GM21526 (cell line): ENCODE measurements around the gene CST6.
"Not testable (repeated sequence)": the region's sequence is repeated elsewhere in the genome, so short reads cannot be mapped to it uniquely, and the experiment has no call there.

ENCODE experiments used
- ATAC-seq: cut with Tn5 transposase; IDR thresholded peaks from one replicate; pipeline ENCODE4 v1.9.1; 2021; ENCODE audit warnings: moderate library complexity; ENCODE audit not compliant: unreplicated experiment, low FRiP score

CST6 gene

DNA sequence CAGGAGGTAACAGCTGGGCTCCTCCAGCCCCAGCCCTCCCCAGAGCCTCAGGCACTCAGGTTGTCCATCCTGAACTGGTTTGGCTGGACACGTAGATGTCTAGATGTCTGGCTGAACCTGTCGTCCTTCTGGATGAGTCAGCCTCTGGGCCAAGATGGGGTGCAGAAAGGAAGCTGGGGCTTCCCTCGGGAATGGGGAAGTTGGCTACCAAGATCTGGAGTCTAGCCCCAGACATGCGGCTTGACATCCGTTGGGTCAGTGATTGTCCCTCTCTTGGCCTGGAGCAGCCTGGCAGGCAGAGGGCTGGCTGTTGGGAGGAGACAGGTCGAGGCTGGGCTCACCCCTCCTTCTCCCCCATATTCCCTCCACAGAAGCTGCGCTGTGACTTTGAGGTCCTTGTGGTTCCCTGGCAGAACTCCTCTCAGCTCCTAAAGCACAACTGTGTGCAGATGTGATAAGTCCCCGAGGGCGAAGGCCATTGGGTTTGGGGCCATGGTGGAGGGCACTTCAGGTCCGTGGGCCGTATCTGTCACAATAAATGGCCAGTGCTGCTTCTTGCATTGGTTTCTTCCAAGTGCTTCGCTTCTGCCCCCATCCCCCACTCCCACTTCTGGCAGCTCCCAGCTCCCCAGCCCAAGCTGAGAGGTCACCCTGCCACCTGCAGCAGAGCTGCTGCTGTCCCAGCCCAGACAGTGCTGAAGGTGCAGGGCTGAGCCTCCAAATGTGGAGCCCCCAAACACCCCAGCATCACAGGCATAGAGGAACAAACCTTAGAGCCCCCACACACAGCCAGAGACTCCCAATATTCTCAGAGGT lies 1.3 kb downstream of the CST6 start:
- ATAC-seq = no peak

GRCh38 chr11:66013762-66014100 lies 1.9 kb downstream of the CST6 start:
- ATAC-seq = no peak

GRCh38 chr11:66014804-66015453 lies 3.1 kb downstream of the CST6 start:
- no peak for ATAC-seq

DNA sequence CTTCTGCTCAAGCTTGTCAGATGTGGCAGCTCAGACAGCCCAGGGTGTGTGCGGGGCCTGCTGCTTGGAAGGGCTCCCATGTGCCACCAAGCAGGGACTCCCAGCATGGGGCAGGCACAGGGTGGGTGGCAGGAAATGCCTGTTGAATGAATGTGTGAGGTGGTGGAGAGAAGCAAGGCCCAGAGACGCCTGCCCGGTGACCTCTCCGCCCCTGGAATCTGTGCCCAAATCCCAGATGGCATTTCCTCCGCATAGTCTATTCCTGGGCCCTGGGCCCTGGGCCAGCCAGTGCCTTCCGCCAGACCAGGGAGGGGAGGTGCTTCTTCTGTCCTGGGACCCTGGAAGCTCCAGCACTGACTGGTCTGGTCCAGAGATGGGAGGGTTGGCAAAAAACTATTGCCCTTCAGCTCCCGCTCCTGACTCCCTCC lies 3.7 kb downstream of the CST6 start:
- no peak for ATAC-seq

- ATAC-seq = no peak
These were observed 4.4 kb downstream of the CST6 start for GRCh38 chr11:66015936-66016792.

DNA sequence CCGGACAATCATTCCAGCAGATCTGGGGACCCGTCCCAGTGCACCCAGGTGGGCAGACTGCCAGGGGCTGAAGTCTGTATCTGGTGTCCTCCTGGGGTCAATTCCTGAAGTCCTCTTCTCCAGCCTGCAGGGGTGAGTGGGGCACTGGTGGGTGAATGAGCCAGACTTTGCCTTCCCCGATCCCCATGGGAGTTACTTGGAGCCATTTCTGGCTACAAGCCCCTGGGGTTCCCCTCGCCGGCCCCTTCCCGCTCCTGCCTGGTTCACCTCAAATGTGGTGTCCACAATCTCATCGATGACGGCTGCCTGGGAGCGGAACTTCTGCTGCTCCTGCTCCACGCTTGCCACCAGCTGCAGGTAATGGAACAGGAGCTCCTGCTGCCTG lies 5.0 kb downstream of the CST6 start:
- ATAC-seq = no peak

DNA sequence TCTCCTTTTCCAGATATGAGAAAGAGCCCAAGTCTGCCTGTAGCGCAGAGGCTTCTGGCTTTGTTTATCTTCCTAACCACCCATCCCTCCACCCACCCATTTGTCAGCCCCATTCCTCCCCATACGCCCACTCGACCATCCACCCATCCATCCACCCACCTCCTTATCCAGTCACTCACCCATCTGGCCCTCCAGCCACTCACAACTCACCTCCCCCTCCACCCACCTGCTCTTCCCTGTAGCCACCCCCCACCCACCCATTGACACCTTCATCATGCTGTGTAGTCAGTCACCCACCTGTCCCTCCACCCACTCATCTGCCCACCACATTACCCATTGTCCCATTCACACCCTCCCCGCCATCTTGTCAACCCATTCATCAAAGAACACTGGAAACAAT lies 5.5 kb downstream of the CST6 start:
- no peak for ATAC-seq

DNA sequence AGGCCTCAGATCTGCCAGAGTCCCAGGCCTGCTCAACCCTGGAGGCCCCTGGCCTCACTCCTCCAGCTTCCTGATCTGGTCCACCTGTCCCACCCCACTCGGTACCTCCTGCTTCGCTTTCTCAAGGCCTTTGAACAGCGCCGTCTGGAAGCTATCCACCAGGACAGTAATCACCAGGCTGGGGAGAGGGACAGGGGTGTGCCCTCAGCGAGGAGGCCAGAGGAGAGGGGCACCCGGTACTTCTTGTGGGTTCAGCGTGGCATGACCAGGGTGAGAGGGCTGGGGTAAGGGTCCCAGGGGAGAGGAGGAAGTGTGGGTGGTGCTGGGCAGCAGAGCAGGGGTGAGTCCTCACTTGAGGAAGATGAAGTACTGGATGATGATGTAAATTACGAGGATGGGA lies 8.4 kb downstream of the CST6 start:
- no peak for ATAC-seq

- no peak for ATAC-seq
These were observed 9.0 kb downstream of the CST6 start for GRCh38 chr11:66020618-66021357.

DNA sequence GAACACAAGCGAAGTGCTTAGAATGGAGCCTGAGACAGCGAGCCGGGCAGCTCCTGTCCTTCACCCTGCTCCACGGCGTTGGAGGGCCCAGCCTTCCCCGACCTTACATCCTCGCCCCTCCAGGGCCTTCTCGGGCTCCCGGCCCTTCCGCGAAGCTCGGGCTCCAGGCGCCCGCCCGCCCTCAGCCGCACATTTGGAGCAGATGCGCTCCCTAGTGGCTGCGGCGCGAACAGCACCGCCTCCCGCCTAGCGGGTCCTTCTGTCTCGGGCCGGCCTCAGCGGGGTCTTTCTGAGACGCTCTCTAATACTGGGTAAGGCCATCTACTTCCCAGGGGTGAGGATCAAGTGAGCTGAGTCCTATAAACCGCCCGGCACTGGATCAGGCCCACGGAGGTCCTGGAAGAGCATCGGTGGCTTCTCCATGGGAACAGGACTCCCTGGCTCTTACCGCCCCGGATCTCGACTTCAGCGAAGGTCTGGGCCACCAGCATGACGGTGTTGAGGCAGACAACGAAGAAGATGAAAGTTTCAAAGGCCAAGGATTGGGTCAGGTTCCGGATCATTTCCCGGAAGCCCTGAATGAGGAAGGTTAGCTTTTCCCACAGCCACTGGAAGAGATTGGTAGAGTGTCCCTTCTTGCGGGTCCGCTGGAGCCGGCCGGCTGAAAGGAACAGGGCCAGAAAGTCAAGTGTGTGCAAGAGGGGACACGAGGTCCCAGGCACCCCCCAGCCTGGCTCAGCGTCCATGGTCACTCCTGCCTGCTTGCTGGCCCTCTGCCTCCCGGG lies 10.8 kb downstream of the CST6 start:
- no peak for ATAC-seq

- ATAC-seq = not testable (repeated sequence)
These were observed 11.3 kb downstream of the CST6 start for GRCh38 chr11:66023186-66023440.

- ATAC-seq = no peak
These were observed 14.3 kb downstream of the CST6 start, which contains the start of gene CATSPER1 for GRCh38 chr11:66026017-66026529. Gene CATSPER1 (minus strand): TSS chr11:66026479. CDS start chr11:66026379, 100 bp downstream.

GRCh38 chr11:66032957-66033735 lies 21.3 kb downstream of the CST6 start:
- no peak for ATAC-seq

DNA sequence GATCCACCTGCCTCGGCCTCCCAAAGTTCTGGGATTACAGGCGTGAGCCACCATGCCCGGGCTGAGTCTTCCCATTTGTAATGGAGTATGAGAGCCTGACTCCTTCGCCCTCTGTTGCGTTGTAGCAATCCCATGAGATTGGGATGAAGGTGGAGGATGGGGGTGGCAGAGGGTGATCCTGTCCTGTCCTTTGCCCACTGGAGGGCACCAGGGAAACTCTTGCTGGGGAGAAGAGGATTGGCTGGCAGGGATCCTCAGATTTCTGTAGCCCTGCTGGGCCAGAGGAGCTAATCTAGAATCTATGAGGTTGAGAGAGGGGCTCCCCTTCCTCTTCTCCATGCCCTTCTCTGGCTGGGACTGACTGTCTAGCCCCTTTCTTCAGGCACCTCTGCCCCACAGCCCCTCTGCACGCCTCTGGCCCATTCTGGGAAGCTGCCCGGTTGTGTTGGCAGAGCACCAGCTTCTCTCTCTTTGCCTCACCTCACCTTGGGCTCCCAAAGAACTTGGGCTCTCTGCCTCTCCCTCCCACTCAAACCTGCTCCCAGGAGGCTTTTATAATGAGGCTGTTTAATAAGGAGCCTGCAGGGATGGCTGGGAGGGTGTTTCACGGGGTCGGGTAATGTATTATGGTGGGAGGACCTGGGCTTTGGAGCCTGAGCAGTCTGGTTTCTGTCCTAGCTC lies 24.0 kb downstream of the CST6 start:
- ATAC-seq = no peak

DNA sequence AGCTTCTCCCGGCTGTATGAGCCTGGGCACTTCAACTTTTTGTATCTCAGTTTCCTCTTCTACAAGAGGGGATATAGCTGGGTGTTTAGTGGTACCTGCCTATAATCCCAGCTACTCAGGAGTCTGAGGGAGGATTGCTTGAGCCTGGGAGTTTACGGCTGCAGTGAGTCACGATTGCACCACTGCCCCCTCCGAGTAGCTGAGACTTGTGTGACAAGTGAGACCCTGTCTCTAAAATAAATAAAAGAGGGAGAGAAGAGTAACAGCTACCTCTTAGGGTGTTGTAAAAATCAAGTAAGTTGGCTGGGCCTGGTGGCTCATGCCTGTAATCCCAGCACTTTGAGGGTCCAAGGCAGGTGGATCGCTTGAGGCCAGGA lies 24.5 kb downstream of the CST6 start:
- ATAC-seq = no peak

DNA sequence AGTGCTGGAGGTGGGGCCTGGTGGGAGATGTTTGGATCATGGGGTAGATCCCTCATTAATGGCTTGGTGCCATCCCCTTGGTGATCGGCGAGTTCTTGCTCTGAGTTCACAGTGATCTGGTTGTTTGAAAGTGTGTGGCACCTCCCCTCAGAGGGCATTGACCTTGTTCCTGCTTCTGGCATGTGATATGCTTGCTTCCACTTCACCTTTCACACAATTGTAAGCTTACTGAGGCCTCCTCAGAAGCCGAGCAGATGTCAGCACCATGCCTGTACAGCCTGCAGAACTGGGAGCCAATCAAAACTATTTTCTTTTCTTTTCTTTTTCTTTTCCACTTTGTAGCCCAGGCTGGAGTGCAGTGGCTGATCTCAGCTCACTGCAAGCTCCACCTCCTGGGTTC lies 25.5 kb downstream of the CST6 start:
- ATAC-seq = no peak

DNA sequence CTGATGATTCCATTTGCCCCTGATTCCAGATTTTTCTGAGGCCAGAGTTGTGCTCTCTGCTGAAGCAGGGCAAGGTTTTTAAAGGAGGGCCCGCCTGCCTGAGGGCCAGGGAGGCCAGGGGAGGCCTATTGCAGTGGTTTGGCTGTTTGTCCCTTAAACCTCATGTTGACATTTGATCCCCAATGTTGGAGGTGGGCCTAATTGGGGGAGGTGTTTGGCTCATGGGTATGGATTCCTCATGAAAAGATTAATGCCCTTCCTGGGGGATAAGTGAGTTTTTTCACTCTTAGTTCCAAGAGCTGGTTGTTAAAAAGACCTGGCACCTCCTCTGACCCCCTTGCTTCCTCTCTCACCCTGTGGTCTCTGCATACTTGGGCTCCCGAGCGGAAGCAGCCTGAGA lies 28.0 kb downstream of the CST6 start:
- ATAC-seq = no peak

GRCh38 chr11:66042227-66042995 lies 30.6 kb downstream of the CST6 start:
- ATAC-seq = no peak
